Retina (tissue), 1 donor: Measurements from ENCODE around the gene LCN1.

Experiments used
- DNase-seq: peaks from one replicate; pipeline ENCODE4 v3.0.0-alpha.2; 2016

LCN1 gene

DNA sequence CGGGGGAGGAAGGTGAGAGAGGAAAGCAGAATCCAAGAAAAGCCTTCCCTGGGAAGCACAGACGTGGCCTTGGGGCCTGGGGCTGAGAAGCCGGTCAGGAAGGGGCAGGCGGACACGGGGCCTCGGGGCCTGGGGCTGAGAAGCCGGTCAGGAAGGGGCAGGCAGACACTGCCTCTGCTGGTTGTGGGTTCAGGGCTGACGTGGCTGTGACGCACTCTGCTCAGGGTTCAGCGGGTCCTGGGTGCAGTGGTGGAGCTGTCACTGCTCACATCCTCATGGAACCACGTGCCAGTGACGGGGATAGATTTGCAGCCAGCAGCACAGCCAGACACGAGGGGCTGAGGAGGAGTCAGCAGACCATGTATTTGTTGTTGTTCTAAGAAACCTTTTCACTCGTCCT lies 53.1 kb downstream of the LCN1 start:
- no peak for DNase-seq

DNA sequence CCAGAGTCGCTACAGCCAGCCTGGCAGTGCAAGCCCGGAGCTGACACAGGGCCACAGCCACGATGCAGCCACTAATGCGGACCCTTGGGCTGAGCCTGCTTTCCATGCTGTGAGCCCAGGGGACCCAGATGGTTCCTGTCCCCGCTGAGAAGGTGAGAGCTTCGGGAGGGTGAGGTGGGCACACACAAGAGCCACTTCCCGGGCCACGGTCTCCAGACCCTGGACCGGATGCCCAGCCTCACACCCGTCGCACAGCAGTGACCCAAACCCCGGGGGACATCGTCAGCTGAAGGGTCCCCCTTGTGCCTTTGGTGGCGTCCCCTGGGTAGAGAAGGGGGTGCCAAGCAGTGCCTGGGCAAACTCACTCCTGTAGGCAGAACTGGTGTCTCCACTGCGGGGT lies 53.7 kb downstream of the LCN1 start:
- no peak for DNase-seq
